T-helper 2 cell (primary cell): ENCODE data around the gene SAYSD1.

Experiments
- DNase-seq, 5 experiments: peaks; one replicate each; pipeline versions ENCODE4 v3.0.0 to v3.0.0-alpha.2; 2012 to 2022

SAYSD1 gene

DNA sequence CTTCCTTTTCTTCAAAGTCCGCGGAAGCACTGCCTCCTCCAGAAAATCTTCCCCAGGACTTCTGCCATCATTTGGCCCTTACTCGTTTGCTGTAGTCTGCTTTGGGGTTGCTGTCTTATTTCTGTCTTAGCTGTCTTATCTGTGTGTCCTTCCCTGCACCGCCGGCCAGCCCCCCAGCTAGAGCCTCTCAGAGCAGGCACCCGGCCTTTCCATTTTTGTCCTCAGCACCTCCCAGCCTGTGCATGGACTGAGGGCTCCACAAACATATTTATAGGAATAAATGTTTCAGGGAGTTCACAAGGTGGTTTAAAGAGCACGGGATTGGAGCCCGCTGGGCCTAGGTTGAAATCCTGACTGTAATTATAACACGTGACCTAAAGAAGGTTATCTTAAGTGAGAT is 58.3 kb downstream of the SAYSD1 start:
- no peak for DNase-seq

DNA sequence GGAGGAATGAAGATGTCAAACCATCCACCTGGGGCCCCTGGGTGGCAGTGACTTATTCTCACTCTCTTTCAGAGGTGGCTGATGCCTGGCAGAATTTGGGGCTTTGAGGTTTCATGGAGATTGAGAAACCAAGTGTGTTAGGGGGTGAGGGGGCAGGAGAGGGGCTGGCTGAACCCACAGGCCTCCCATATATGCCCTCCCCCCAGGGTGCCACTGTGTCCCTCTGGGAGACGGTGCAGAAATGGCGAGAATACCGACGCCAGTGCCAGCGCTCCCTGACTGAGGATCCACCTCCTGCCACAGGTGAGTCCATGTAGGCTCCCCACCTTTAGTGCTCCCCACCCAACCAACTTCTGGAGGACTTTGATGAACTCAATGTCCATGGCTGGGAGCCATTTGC is 58.8 kb downstream of the SAYSD1 start:
- no peak for DNase-seq

DNA sequence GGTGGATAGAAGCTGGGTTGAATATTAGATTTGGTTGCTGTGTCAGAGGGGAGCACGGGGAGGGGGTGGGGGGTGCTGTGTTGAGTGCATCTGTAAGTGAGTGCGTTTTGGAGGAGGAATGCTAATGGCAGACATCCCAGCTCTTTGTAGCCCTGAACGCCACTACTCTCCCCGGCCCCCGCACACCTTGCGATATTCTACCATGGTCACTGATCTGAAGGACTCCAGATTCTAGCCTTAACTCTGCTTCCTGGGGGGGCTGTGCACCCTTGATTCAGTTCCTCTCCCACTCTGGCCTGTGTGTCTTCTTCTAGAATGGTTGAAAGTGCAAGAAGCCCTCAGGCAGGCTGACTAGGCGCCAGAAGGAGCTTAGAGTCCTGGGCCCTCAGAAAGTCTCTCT is 59.3 kb downstream of the SAYSD1 start:
- no peak for DNase-seq

DNA sequence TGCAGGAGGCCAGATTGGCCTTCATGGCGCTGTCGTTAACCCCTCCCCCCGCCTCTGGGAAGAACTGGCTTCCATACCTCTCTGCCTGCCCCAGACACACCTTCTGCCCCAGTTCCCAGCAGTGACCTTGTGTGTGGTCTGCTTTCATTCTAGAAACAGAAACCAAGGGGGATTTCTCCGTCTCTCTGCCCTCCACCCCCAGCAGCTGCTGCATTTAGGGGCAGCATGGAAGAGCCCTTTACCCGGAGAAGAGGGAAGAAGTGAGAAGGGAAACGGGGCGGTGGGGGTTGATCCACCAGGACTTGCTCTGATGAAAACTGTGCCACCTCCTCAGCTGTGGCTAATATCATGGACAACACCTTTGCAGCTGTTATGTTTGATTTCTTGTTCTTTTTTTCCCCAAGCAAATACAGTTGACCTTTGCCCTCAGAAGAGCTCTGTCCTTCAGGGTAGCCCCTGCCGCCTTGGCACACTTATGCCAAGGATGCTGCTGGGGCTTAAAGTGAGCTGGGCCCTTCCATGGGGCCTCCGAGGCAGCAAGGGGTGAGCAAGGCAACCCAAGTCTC is 60.3 kb downstream of the SAYSD1 start:
- DNase-seq, result no peak
